Measurements from ENCODE around the gene USP40.

DNA sequence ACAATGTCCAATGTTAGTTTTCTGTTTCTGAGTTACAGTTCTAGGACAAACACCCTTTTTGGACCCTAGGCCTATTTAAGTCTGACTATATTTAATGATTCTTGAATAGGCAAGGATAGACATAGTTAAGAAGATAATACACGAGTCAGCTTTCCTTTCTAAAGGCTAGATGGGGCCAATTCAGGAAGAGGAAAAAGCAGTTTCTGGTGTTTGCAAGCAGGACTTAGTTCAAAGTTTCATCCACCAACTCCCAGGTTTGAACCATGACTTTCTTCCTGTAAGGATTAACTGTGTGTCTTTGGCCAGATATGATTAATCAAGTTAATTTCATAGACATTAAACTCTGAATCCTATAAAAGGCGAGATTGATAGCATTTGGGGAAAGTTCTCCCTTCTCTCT lies 66.7 kb downstream of the USP40 start:
- TF ChIP-seq, protein P1, sequence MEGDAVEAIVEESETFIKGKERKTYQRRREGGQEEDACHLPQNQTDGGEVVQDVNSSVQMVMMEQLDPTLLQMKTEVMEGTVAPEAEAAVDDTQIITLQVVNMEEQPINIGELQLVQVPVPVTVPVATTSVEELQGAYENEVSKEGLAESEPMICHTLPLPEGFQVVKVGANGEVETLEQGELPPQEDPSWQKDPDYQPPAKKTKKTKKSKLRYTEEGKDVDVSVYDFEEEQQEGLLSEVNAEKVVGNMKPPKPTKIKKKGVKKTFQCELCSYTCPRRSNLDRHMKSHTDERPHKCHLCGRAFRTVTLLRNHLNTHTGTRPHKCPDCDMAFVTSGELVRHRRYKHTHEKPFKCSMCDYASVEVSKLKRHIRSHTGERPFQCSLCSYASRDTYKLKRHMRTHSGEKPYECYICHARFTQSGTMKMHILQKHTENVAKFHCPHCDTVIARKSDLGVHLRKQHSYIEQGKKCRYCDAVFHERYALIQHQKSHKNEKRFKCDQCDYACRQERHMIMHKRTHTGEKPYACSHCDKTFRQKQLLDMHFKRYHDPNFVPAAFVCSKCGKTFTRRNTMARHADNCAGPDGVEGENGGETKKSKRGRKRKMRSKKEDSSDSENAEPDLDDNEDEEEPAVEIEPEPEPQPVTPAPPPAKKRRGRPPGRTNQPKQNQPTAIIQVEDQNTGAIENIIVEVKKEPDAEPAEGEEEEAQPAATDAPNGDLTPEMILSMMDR (conservative IDR thresholded peaks at IDR 0.05 in 1 of 2, IDR thresholded peaks at IDR 0.05 in 1 of 2; ENCODE audit: low read depth in 1 of 2, low read length in 2 of 2) = no peak
- no peak for TF ChIP-seq EZH2 (IDR thresholded peaks at IDR 0.05; ENCODE audit: low read length, missing control alignments)
